ENCODE data around the gene ZNF385D. TPM values are rescaled to one million over a fixed set of nuclear protein-coding genes. Genes with fewer than 3 reads are reported as not detected.
"Not testable (repeated sequence)": the region's sequence is repeated elsewhere in the genome, so short reads cannot be mapped to it uniquely, and the experiment has no call there.

ZNF385D gene
- total RNA-seq, 1 donor from 2014 or later = not detected

DNA sequence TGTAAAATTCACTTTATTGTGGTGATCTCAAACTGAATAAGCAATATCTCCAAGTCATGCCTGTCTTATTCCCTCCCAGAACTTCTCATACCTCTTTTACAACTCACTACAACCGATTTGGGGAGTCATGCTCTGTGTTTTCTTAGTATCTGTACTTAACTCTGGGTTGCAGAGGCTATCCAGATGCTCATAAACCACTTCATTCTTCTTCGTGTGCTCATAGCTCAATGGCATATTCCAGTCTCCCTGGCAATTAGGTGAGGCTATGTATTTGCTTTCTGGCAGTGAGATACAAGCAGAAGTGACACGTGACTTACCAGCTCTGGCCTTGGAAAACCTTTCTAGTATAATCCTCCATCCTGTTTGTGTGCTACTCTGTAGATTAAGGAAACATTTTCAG lies 360.9 kb downstream of the ZNF385D start:
- intact Hi-C loops (cut with micrococcal nuclease) = no loop called here

DNA sequence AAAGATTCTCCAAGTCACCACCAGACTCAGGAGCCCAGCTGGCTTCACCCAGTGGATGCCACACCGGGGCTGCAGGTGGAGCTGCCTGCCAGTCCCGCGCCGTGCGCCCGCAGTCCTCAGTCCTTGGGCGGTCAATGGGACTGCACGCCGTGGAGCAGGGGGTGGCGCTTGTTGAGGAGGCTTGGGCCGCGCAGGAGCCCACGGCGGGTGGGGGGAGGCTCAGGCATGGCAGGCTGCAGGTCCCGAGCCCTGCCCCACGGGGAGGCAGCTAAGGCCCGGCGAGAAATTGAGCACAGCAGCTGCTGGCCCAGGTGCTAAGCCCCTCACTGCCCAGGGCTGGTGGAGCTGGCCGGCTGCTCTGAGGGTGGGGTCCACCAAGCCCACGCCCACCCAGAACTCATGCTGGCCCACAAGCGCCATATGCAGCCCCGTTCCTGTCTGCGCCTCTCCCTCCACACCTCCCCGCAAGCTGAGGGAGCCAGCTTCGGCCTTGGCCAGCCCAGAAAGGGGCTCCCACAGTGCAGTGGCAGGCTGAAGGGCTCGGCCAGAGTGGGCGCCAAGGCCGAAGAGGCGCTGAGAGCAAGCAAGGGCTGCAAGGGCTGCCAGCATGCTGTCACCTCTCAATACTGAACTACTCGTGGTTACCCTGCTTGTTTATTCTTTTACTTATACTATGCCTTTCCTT lies 363.7 kb downstream of the ZNF385D start:
- intact Hi-C loops (cut with micrococcal nuclease) = not testable (repeated sequence)

- intact Hi-C loops (cut with micrococcal nuclease) = not testable (repeated sequence)
These were observed 373.0 kb downstream of the ZNF385D start for GRCh38 chr3:21378036-21378435.

- intact Hi-C loops (cut with micrococcal nuclease) = no loop called here
These were observed 373.8 kb downstream of the ZNF385D start for GRCh38 chr3:21377071-21377769.

- intact Hi-C loops (cut with micrococcal nuclease) = no loop called here
These were observed 378.7 kb downstream of the ZNF385D start for GRCh38 chr3:21372316-21372715.
